ENCODE data around the gene LRRFIP1. TPM values are rescaled to one million over a fixed set of nuclear protein-coding genes. Genes with fewer than 3 reads are reported as not detected.

The LRRFIP1 gene
- polyA plus RNA-seq, 1 donor from 2014 or later, result 96.3 TPM

- H3K27me3 ChIP-seq (ENCODE audit: insufficient read depth, low read depth, low read length), result no peaks in the 10 kb centered on the region
Observed at GRCh38 chr2:237583385-237584295, 43.7 kb upstream of the LRRFIP1 start.

More at GRCh38 chr2:237583385-237584295, 43.7 kb upstream of the LRRFIP1 start:
- H3F3A ChIP-seq (ENCODE audit: insufficient read depth, low read length, poor library complexity, severe bottlenecking), result no peaks in the 10 kb centered on the region
- no peaks in the 10 kb centered on the region for H3K9me2 ChIP-seq (ENCODE audit: insufficient read depth, low read length)
- no peaks in the 10 kb centered on the region for H4K20me1 ChIP-seq (ENCODE audit: insufficient read depth)
- TF ChIP-seq MXI1 (conservative IDR thresholded peaks at IDR 0.05; ENCODE audit: poor library complexity, severe bottlenecking) (no peak), TAF1 (IDR thresholded peaks at IDR 0.05; ENCODE audit: low read depth) (no peak), CTCF (IDR thresholded peaks at IDR 0.05; ENCODE audit: poor library complexity, severe bottlenecking) (no peak), EP300 (conservative IDR thresholded peaks at IDR 0.05; ENCODE audit: poor library complexity, severe bottlenecking) (no peak), RAD21 (conservative IDR thresholded peaks at IDR 0.05) (no peak), POLR2AphosphoS5 (IDR thresholded peaks at IDR 0.05) (no peak), SMC3 (conservative IDR thresholded peaks at IDR 0.05; ENCODE audit: poor library complexity) (no peak), EZH2 (IDR thresholded peaks at IDR 0.05; ENCODE audit: borderline replicate concordance, insufficient read depth, low read length, poor library complexity, severe bottlenecking) (no peak), REST (IDR thresholded peaks at IDR 0.05; ENCODE audit: borderline replicate concordance) (no peak)
- H3K9me3 ChIP-seq (ENCODE audit: low read length), result no peaks in the 10 kb centered on the region
- H3K9ac ChIP-seq (ENCODE audit: low read length), result no peak overlapping the region
- no peak overlapping the region for H3K4me3 ChIP-seq (ENCODE audit: low read length)
- no peak overlapping the region for H3K27ac ChIP-seq (ENCODE audit: low read length)
- H3K36me3 ChIP-seq (ENCODE audit: insufficient read depth, low read length), result no peaks in the 10 kb centered on the region
- H3K4me2 ChIP-seq (ENCODE audit: low read length), result no peak overlapping the region
- H2AFZ ChIP-seq (ENCODE audit: low read depth, low read length), result no peak overlapping the region
- no peaks in the 10 kb centered on the region for H3K79me2 ChIP-seq (replicated peaks; ENCODE audit: insufficient read depth, low read length)
